Measurements from ENCODE around the gene PITX1. TPM values are rescaled to one million over a fixed set of nuclear protein-coding genes. Genes with fewer than 3 reads are reported as not detected.

PITX1 gene
- total and polyA plus RNA-seq, 2 donors (not counting 1 experiment from before 2014, with no cell fraction given): 0.13 TPM; not detected in 1

- POLR2A ChIA-PET: no interaction called here
- no peak overlapping the region for H2AFZ ChIP-seq (ENCODE audit: insufficient read depth, low read depth, low read length, poor library complexity, severe bottlenecking)
- H3K36me3 ChIP-seq (replicated peaks in 1 of 2; ENCODE audit: control extremely low read depth in 1 of 2, control insufficient read depth in 1 of 2, extremely low read depth in 1 of 2, insufficient read depth in 2 of 2, low read length in 1 of 2): no peaks in the 10 kb centered on the region
- 69% methylated on average over 2 of the region's 3 CpGs for WGBS (ENCODE audit: insufficient coverage)
- peaks cover 5% of the 10 kb centered on the region for H3K9me3 Mint-ChIP-seq (ENCODE audit: insufficient read depth)
- H3K4me1 Mint-ChIP-seq: no peaks in the 10 kb centered on the region
- no peak overlapping the region for H3K9ac ChIP-seq (ENCODE audit: low read length)
- H4K20me1 ChIP-seq (ENCODE audit: control insufficient read depth, insufficient read depth, low read length, poor library complexity, severe bottlenecking): no peaks in the 10 kb centered on the region
- H3K27ac ChIP-seq (ENCODE audit: low read length in 2 of 2): no peak overlapping the region
- H3K4me1 ChIP-seq (ENCODE audit: control insufficient read depth in 2 of 2, insufficient read depth in 2 of 2, low read length in 2 of 2): no peaks in the 10 kb centered on the region
- H3K4me2 ChIP-seq (replicated peaks; ENCODE audit: low read depth, low read length, poor library complexity, severe bottlenecking): no peak overlapping the region
- no peak overlapping the region for H3K4me3 ChIP-seq (ENCODE audit: control extremely low read depth in 1 of 5, extremely low read depth in 1 of 5, insufficient read depth in 1 of 5, low read depth in 2 of 5, low read length in 4 of 5)
- H3K79me2 ChIP-seq (ENCODE audit: control insufficient read depth, insufficient read depth, low read length): no peaks in the 10 kb centered on the region
- intact Hi-C loops (cut with micrococcal nuclease): no loop called here
- H3K27me3 Mint-ChIP-seq: peaks cover 17% of the 10 kb centered on the region
- peaks cover 0 to 7% (median 0%) of the 10 kb centered on the region in 4 experiments for H3K27me3 ChIP-seq (replicated peaks in 1 of 4; ENCODE audit: control extremely low read depth in 1 of 4, control insufficient read depth in 3 of 4, insufficient read depth in 4 of 4, low read length in 3 of 4)
- TF ChIP-seq EZH2 (IDR thresholded peaks at IDR 0.05; ENCODE audit: borderline replicate concordance, insufficient read depth, low read depth, low read length, poor library complexity, severe bottlenecking) (no peak), CTCF (IDR thresholded peaks at IDR 0.05) (no peak)
- CTCF ChIA-PET: no interaction called here
- DNase-seq (no peak), ATAC-seq (ENCODE audit: low read depth) (no peak)
- H3K4me3 Mint-ChIP-seq: no peak overlapping the region
- peaks cover 0 to 8% (median 3%) of the 10 kb centered on the region in 3 donors for H3K9me3 ChIP-seq (ENCODE audit: control extremely low read depth in 1 of 3, control insufficient read depth in 2 of 3, insufficient read depth in 1 of 3, low read length in 2 of 3)
- H3K27ac Mint-ChIP-seq: no peak overlapping the region
These were observed 45.2 kb upstream of the PITX1 start for GRCh38 chr5:135079099-135079681.

- no peak for DNase-seq
- Histone ChIP-seq H2AFZ (ENCODE audit: insufficient read depth, low read depth, low read length, poor library complexity, severe bottlenecking) (no peak overlapping the region), H3K4me3 (ENCODE audit: control extremely low read depth in 1 of 5, extremely low read depth in 1 of 5, insufficient read depth in 1 of 5, low read depth in 2 of 5, low read length in 4 of 5) (no peak overlapping the region), H4K20me1 (ENCODE audit: control insufficient read depth, insufficient read depth, low read length, poor library complexity, severe bottlenecking) (no peaks in the 10 kb centered on the region), H3K4me2 (replicated peaks; ENCODE audit: low read depth, low read length, poor library complexity, severe bottlenecking) (no peak overlapping the region), H3K9ac (ENCODE audit: low read length) (no peak overlapping the region), H3K4me1 (ENCODE audit: control insufficient read depth in 2 of 2, insufficient read depth in 2 of 2, low read length in 2 of 2) (no peaks in the 10 kb centered on the region), H3K9me3 (ENCODE audit: control extremely low read depth in 1 of 3, control insufficient read depth in 2 of 3, insufficient read depth in 1 of 3, low read length in 2 of 3) (peaks cover 0 to 3% (median 0%) of the 10 kb centered on the region in 3 donors), H3K36me3 (replicated peaks in 1 of 2; ENCODE audit: control extremely low read depth in 1 of 2, control insufficient read depth in 1 of 2, extremely low read depth in 1 of 2, insufficient read depth in 2 of 2, low read length in 1 of 2) (no peaks in the 10 kb centered on the region), H3K27me3 (replicated peaks in 1 of 4; ENCODE audit: control extremely low read depth in 1 of 4, control insufficient read depth in 3 of 4, insufficient read depth in 4 of 4, low read length in 3 of 4) (peaks cover 0 to 7% (median 0%) of the 10 kb centered on the region in 4 experiments), H3K27ac (ENCODE audit: low read length in 2 of 2) (no peak overlapping the region), H3K79me2 (ENCODE audit: control insufficient read depth, insufficient read depth, low read length) (no peaks in the 10 kb centered on the region)
- POLR2A ChIA-PET: no interaction called here
- Mint-ChIP-seq H3K9me3 (ENCODE audit: insufficient read depth) (no peaks in the 10 kb centered on the region), H3K27me3 (peaks cover 13% of the 10 kb centered on the region), H3K27ac (no peak overlapping the region), H3K4me3 (no peak overlapping the region), H3K4me1 (no peaks in the 10 kb centered on the region)
- TF ChIP-seq EZH2 (IDR thresholded peaks at IDR 0.05; ENCODE audit: borderline replicate concordance, insufficient read depth, low read depth, low read length, poor library complexity, severe bottlenecking): no peak
- no peak for TF ChIP-seq CTCF (IDR thresholded peaks at IDR 0.05)
- CTCF ChIA-PET: no interaction called here
- WGBS (ENCODE audit: insufficient coverage): 84% methylated on average over 4 of the region's 4 CpGs
- no peak for ATAC-seq (ENCODE audit: low read depth)
- intact Hi-C loops (cut with micrococcal nuclease): no loop called here
These were observed 42.8 kb upstream of the PITX1 start for GRCh38 chr5:135076801-135077200.
